Measurements from ENCODE around the gene RRAS2. TPM values are rescaled to one million over a fixed set of nuclear protein-coding genes. Genes with fewer than 3 reads are reported as not detected.
"Not testable (repeated sequence)": the region's sequence is repeated elsewhere in the genome, so short reads cannot be mapped to it uniquely, and the experiment has no call there.

RRAS2 gene
- total RNA-seq, 2 donors from 2014 or later, result 15.8 to 27.5 TPM

GRCh38 chr11:14288189-14288935 lies 70.6 kb downstream of the RRAS2 start:
- DNase-seq (no peak), ATAC-seq (no peak)
- no peaks in the 10 kb centered on the region for H3K27me3 ChIP-seq
- H3K4me1 ChIP-seq, result no peaks in the 10 kb centered on the region
- WGBS, 2 donors, result 76 to 82% methylated on average over 2 of the region's 2 CpGs
- TF ChIP-seq POLR2A (IDR thresholded peaks at IDR 0.05) (no peak), CTCF (IDR thresholded peaks at IDR 0.05) (no peak)
- H3K27ac ChIP-seq, result no peak overlapping the region
- no peaks in the 10 kb centered on the region for H3K9me3 ChIP-seq
- H3K4me3 ChIP-seq, result no peak overlapping the region
- H3K36me3 ChIP-seq (replicated peaks in 1 of 2; ENCODE audit: insufficient read depth in 1 of 2, low read depth in 2 of 2), result no peaks in the 10 kb centered on the region
- intact Hi-C loops (cut with DNase I), result no loop called here

GRCh38 chr11:14278869-14279268 lies 80.1 kb downstream of the RRAS2 start:
- intact Hi-C loops (cut with DNase I); ATAC-seq; H3K9me3 ChIP-seq; H3K27me3 ChIP-seq; H3K27ac ChIP-seq; H3K4me3 ChIP-seq; DNase-seq; H3K36me3 ChIP-seq (replicated peaks in 1 of 2; ENCODE audit: insufficient read depth in 1 of 2, low read depth in 2 of 2); H3K4me1 ChIP-seq: not testable (repeated sequence)
- 85% methylated on average over 1 of the region's 1 CpG; no CpG with 5 or more reads in 1 of the 2 donors for WGBS, 2 donors

GRCh38 chr11:14275076-14275475 lies 83.9 kb downstream of the RRAS2 start:
- Histone ChIP-seq H3K4me3 (no peak overlapping the region), H3K4me1 (no peaks in the 10 kb centered on the region), H3K27ac (no peak overlapping the region), H3K9me3 (no peaks in the 10 kb centered on the region), H3K27me3 (no peaks in the 10 kb centered on the region), H3K36me3 (replicated peaks in 1 of 2; ENCODE audit: insufficient read depth in 1 of 2, low read depth in 2 of 2) (no peaks in the 10 kb centered on the region)
- TF ChIP-seq CTCF (IDR thresholded peaks at IDR 0.05) (no peak), POLR2A (IDR thresholded peaks at IDR 0.05) (no peak)
- intact Hi-C loops (cut with DNase I), result no loop called here
- ATAC-seq, result no peak
- no peak for DNase-seq

GRCh38 chr11:14273895-14274294 lies 85.1 kb downstream of the RRAS2 start:
- Histone ChIP-seq H3K4me3 (no peak overlapping the region), H3K9me3 (no peaks in the 10 kb centered on the region), H3K27ac (no peak overlapping the region), H3K4me1 (no peaks in the 10 kb centered on the region), H3K27me3 (no peaks in the 10 kb centered on the region), H3K36me3 (replicated peaks in 1 of 2; ENCODE audit: insufficient read depth in 1 of 2, low read depth in 2 of 2) (no peaks in the 10 kb centered on the region)
- ATAC-seq (no peak), DNase-seq (no peak)
- 92 to 95% methylated on average over 2 of the region's 2 CpGs for WGBS, 2 donors
- TF ChIP-seq CTCF (IDR thresholded peaks at IDR 0.05) (no peak), POLR2A (IDR thresholded peaks at IDR 0.05) (no peak)
- intact Hi-C loops (cut with DNase I), result no loop called here

- no peak for ATAC-seq
- H3K9me3 ChIP-seq, result no peaks in the 10 kb centered on the region
- no peaks in the 10 kb centered on the region for H3K4me1 ChIP-seq
- intact Hi-C loops (cut with DNase I), result no loop called here
- H3K36me3 ChIP-seq (replicated peaks in 1 of 2; ENCODE audit: insufficient read depth in 1 of 2, low read depth in 2 of 2), result no peaks in the 10 kb centered on the region
- no peak overlapping the region for H3K4me3 ChIP-seq
- DNase-seq, result no peak
- H3K27me3 ChIP-seq, result no peaks in the 10 kb centered on the region
- WGBS, 2 donors, result 48 to 65% methylated on average over 6 of the region's 6 CpGs
- no peak overlapping the region for H3K27ac ChIP-seq
- TF ChIP-seq POLR2A (IDR thresholded peaks at IDR 0.05) (no peak), CTCF (IDR thresholded peaks at IDR 0.05) (no peak)
Measured at GRCh38 chr11:14270690-14271542, 88.1 kb downstream of the RRAS2 start.
